ENCODE measurements around the gene FAM13B.
"Not testable (repeated sequence)": the region's sequence is repeated elsewhere in the genome, so short reads cannot be mapped to it uniquely, and the experiment has no call there.

Gene FAM13B

DNA sequence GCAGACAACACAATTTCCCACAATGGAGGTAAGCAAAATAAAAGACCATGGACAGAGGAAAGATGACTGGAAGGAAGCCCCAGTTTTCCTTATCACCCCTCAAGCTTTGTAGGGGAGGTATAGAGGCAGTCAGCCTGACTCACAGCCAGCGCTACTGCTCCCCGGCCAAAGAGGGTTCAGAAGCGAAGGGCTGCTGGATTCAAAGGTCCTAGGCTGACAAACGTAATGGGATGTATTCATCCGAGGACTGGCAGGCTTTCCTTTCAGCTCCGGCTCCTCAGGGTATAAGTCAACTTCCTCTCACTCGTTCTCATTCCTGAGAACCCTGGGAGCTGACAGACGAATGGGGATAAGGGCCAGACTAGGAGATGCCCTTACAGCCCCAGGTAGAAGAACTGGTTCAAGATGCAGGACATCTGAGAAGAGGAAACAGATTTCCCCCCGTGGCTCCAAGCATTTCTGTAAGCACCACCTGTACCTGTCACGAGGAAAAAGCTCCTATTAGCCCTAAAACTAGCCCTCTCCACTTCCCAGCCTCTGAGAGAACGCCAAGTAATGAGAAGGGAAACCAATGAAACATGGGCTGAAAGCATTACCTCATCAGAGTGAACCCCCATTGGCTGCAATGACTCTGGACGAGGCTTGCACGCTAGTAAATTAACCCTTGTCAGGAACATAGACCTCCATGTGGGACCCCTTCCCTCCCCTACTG is 22.1 kb upstream of the FAM13B start:
- H3K4me3 ChIP-seq (ENCODE audit: insufficient read depth, low read depth, low read length), result peak overlapping the region; percentile 20
- peaks cover 7% of the 10 kb centered on the region for H3K4me1 ChIP-seq (ENCODE audit: control insufficient read depth, insufficient read depth, low read length)
- WGBS, 2 experiments, result 30% methylated on average over 13 of the region's 13 CpGs
- H3K36me3 ChIP-seq (ENCODE audit: control insufficient read depth, insufficient read depth, low read length), result no peaks in the 10 kb centered on the region
- H3K27ac ChIP-seq (ENCODE audit: insufficient read depth, low read depth, low read length, poor library complexity, severe bottlenecking), result no peak overlapping the region
- no peaks in the 10 kb centered on the region for H3K9me3 ChIP-seq (ENCODE audit: control insufficient read depth, low read length)
- no peaks in the 10 kb centered on the region for H3K27me3 ChIP-seq (ENCODE audit: control insufficient read depth, insufficient read depth, low read length, poor library complexity, severe bottlenecking)

GRCh38 chr5:138054206-138054605 is 21.3 kb upstream of the FAM13B start:
- 49 to 55% methylated on average over 3 of the region's 3 CpGs for WGBS, 2 experiments
- H3K9me3 ChIP-seq (ENCODE audit: control insufficient read depth, low read length), result no peaks in the 10 kb centered on the region
- no peaks in the 10 kb centered on the region for H3K36me3 ChIP-seq (ENCODE audit: control insufficient read depth, insufficient read depth, low read length)
- no peaks in the 10 kb centered on the region for H3K27me3 ChIP-seq (ENCODE audit: control insufficient read depth, insufficient read depth, low read length, poor library complexity, severe bottlenecking)
- H3K27ac ChIP-seq (ENCODE audit: insufficient read depth, low read depth, low read length, poor library complexity, severe bottlenecking), result no peak overlapping the region
- no peak overlapping the region for H3K4me3 ChIP-seq (ENCODE audit: insufficient read depth, low read depth, low read length)
- H3K4me1 ChIP-seq (ENCODE audit: control insufficient read depth, insufficient read depth, low read length), result peaks cover 7% of the 10 kb centered on the region

GRCh38 chr5:138053554-138053953 is 20.7 kb upstream of the FAM13B start:
- no peak overlapping the region for H3K4me3 ChIP-seq (ENCODE audit: insufficient read depth, low read depth, low read length)
- H3K27me3 ChIP-seq (ENCODE audit: control insufficient read depth, insufficient read depth, low read length, poor library complexity, severe bottlenecking), result no peaks in the 10 kb centered on the region
- no peaks in the 10 kb centered on the region for H3K36me3 ChIP-seq (ENCODE audit: control insufficient read depth, insufficient read depth, low read length)
- H3K9me3 ChIP-seq (ENCODE audit: control insufficient read depth, low read length), result no peaks in the 10 kb centered on the region
- no peak overlapping the region for H3K27ac ChIP-seq (ENCODE audit: insufficient read depth, low read depth, low read length, poor library complexity, severe bottlenecking)
- peaks cover 7% of the 10 kb centered on the region for H3K4me1 ChIP-seq (ENCODE audit: control insufficient read depth, insufficient read depth, low read length)
- WGBS, 2 experiments, result 92 to 93% methylated on average over 3 of the region's 3 CpGs

- H3K4me3 ChIP-seq (ENCODE audit: insufficient read depth, low read depth, low read length); H3K9me3 ChIP-seq (ENCODE audit: control insufficient read depth, low read length); H3K27me3 ChIP-seq (ENCODE audit: control insufficient read depth, insufficient read depth, low read length, poor library complexity, severe bottlenecking); H3K36me3 ChIP-seq (ENCODE audit: control insufficient read depth, insufficient read depth, low read length); H3K4me1 ChIP-seq (ENCODE audit: control insufficient read depth, insufficient read depth, low read length); H3K27ac ChIP-seq (ENCODE audit: insufficient read depth, low read depth, low read length, poor library complexity, severe bottlenecking): not testable (repeated sequence)
- 93% methylated on average over 1 of the region's 1 CpG for WGBS, 2 experiments
These were observed 19.8 kb upstream of the FAM13B start for GRCh38 chr5:138052718-138053117.

- Histone ChIP-seq H3K27ac (ENCODE audit: insufficient read depth, low read depth, low read length, poor library complexity, severe bottlenecking) (no peak overlapping the region), H3K4me1 (ENCODE audit: control insufficient read depth, insufficient read depth, low read length) (peaks cover 7% of the 10 kb centered on the region), H3K36me3 (ENCODE audit: control insufficient read depth, insufficient read depth, low read length) (no peaks in the 10 kb centered on the region), H3K27me3 (ENCODE audit: control insufficient read depth, insufficient read depth, low read length, poor library complexity, severe bottlenecking) (no peaks in the 10 kb centered on the region), H3K9me3 (ENCODE audit: control insufficient read depth, low read length) (no peaks in the 10 kb centered on the region), H3K4me3 (ENCODE audit: insufficient read depth, low read depth, low read length) (no peak overlapping the region)
- 80 to 82% methylated on average over 9 of the region's 9 CpGs for WGBS, 2 experiments
These were observed 18.8 kb upstream of the FAM13B start for GRCh38 chr5:138051441-138052296.

GRCh38 chr5:138045283-138045682 is 12.4 kb upstream of the FAM13B start:
- not testable (repeated sequence) for H3K4me1 ChIP-seq (ENCODE audit: control insufficient read depth, insufficient read depth, low read length); H3K4me3 ChIP-seq (ENCODE audit: insufficient read depth, low read depth, low read length); H3K9me3 ChIP-seq (ENCODE audit: control insufficient read depth, low read length); H3K36me3 ChIP-seq (ENCODE audit: control insufficient read depth, insufficient read depth, low read length); H3K27ac ChIP-seq (ENCODE audit: insufficient read depth, low read depth, low read length, poor library complexity, severe bottlenecking); H3K27me3 ChIP-seq (ENCODE audit: control insufficient read depth, insufficient read depth, low read length, poor library complexity, severe bottlenecking)
- 86 to 91% methylated on average over 2 to 3 of the region's 3 CpGs for WGBS, 2 experiments

- no peaks in the 10 kb centered on the region for H3K36me3 ChIP-seq (ENCODE audit: control insufficient read depth, insufficient read depth, low read length)
- H3K27ac ChIP-seq (ENCODE audit: insufficient read depth, low read depth, low read length, poor library complexity, severe bottlenecking), result no peak overlapping the region
- no peaks in the 10 kb centered on the region for H3K27me3 ChIP-seq (ENCODE audit: control insufficient read depth, insufficient read depth, low read length, poor library complexity, severe bottlenecking)
- no peak overlapping the region for H3K4me3 ChIP-seq (ENCODE audit: insufficient read depth, low read depth, low read length)
- 88 to 100% methylated on average over 1 of the region's 1 CpG for WGBS, 2 experiments
- H3K9me3 ChIP-seq (ENCODE audit: control insufficient read depth, low read length), result no peaks in the 10 kb centered on the region
- H3K4me1 ChIP-seq (ENCODE audit: control insufficient read depth, insufficient read depth, low read length), result no peaks in the 10 kb centered on the region
These were observed 5.9 kb upstream of the FAM13B start for GRCh38 chr5:138038826-138039225.

DNA sequence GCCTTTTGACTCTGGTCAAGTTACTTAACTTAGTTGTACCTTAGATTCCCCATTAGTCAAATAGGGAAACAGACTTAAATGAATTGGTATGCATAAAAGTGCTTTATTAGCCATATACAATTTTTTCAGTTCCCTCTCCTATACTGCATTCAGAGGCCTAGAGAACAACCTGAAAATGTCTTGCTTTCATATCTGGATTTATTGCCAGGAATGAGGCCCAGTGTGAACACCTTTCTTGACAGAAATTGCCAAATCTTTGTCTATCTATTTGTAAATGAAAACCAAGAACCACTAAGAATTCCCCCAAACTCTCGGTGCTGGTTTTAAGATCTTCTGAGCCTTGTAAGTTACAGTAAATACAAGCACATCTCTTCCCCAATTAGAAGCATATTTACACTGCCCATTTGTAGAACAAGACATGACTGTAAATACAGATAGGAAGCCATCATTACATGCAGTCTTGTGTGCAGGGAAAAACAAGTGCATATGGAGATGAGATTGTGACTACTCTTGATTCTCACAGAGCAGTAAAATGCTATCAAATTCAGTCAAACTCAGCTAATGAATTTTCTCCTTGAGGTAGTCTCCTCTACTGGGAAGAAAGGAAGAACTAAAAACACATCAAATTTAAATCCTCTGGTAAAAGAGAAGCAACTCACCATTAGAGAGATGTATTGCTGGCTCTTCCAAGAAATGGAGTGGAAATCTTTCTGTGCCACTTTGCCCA is 5.2 kb upstream of the FAM13B start:
- Histone ChIP-seq H3K4me3 (ENCODE audit: insufficient read depth, low read depth, low read length) (no peak overlapping the region), H3K27me3 (ENCODE audit: control insufficient read depth, insufficient read depth, low read length, poor library complexity, severe bottlenecking) (no peaks in the 10 kb centered on the region), H3K9me3 (ENCODE audit: control insufficient read depth, low read length) (no peaks in the 10 kb centered on the region), H3K4me1 (ENCODE audit: control insufficient read depth, insufficient read depth, low read length) (no peaks in the 10 kb centered on the region), H3K36me3 (ENCODE audit: control insufficient read depth, insufficient read depth, low read length) (no peaks in the 10 kb centered on the region), H3K27ac (ENCODE audit: insufficient read depth, low read depth, low read length, poor library complexity, severe bottlenecking) (no peak overlapping the region)
- WGBS, 2 experiments, result 100% methylated on average over 1 of the region's 1 CpG

DNA sequence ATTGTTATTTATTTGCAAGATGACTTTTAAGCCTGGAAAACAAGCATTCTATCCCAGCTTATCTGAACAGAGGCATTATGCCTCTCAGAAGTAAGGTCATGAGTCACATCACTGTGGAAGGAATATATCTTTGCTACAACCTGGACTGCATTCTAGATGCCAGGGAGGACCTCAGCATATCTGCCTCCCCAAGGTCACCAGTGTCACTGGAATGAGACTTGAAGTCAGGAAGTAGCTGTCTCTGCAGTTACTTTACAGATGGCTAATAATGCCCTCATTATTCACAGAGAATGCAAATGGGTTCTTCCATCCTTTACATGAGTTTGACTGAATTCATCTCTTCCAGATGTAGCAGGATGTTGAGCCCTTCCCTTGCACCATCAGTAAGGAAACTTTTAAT is 4.4 kb upstream of the FAM13B start:
- no peaks in the 10 kb centered on the region for H3K4me1 ChIP-seq (ENCODE audit: control insufficient read depth, insufficient read depth, low read length)
- no peaks in the 10 kb centered on the region for H3K36me3 ChIP-seq (ENCODE audit: control insufficient read depth, insufficient read depth, low read length)
- H3K4me3 ChIP-seq (ENCODE audit: insufficient read depth, low read depth, low read length), result no peak overlapping the region
- no peaks in the 10 kb centered on the region for H3K27me3 ChIP-seq (ENCODE audit: control insufficient read depth, insufficient read depth, low read length, poor library complexity, severe bottlenecking)
- H3K9me3 ChIP-seq (ENCODE audit: control insufficient read depth, low read length), result no peaks in the 10 kb centered on the region
- no peak overlapping the region for H3K27ac ChIP-seq (ENCODE audit: insufficient read depth, low read depth, low read length, poor library complexity, severe bottlenecking)

All from ectodermal cell (in vitro differentiated cells).